Cortex of kidney (tissue), 1 donor: ENCODE results near the gene SCUBE2.

Experiments
- DNase-seq: peaks from one replicate; lab custom pipeline; 2025; lab: John Stamatoyannopoulos, UW

The SCUBE2 gene

GRCh38 chr11:9091044-9091922 lies at the start of gene SCUBE2:
TSS of gene SCUBE2 (minus strand) at chr11:9091599. CDS start at chr11:9091528, 71 bp downstream.
- DNase-seq = no peak

GRCh38 chr11:9141186-9141585 lies 49.8 kb upstream of the SCUBE2 start:
- DNase-seq = no peak

DNA sequence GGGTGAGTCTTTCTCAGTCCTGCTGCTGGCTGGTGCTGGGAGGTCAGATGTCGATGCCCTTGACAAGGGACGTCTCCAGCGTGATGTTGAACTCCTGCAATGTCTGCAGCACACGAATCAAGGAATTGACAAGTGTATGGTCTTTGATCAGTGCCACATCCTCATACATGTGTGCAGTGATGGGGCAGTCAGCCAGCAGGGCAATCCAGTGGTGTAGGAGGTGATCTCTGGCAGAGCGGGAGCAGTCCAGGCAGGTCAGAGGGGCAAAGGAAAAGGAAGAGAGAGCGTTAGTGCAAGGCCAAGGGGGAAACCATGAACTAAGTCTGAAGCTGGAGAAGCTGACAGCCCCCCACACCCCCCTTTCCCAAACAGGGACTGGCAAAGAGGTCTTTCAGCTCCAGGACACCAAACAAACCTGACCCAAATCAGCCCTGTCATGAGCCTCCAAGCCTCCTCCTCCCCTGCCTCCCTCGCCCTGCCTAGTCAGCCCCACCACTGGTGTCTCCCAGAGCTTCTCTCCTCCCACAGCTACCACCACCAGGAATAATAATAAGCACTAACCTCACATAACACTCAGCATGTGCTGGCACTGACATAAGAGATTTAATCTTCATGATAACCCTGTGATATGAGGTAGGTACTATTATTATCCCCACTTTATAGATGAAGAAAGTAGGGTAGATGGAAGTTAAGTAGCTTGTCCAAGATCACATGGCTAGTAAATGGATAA lies 48.4 kb upstream of the SCUBE2 start:
- no peak for DNase-seq

DNA sequence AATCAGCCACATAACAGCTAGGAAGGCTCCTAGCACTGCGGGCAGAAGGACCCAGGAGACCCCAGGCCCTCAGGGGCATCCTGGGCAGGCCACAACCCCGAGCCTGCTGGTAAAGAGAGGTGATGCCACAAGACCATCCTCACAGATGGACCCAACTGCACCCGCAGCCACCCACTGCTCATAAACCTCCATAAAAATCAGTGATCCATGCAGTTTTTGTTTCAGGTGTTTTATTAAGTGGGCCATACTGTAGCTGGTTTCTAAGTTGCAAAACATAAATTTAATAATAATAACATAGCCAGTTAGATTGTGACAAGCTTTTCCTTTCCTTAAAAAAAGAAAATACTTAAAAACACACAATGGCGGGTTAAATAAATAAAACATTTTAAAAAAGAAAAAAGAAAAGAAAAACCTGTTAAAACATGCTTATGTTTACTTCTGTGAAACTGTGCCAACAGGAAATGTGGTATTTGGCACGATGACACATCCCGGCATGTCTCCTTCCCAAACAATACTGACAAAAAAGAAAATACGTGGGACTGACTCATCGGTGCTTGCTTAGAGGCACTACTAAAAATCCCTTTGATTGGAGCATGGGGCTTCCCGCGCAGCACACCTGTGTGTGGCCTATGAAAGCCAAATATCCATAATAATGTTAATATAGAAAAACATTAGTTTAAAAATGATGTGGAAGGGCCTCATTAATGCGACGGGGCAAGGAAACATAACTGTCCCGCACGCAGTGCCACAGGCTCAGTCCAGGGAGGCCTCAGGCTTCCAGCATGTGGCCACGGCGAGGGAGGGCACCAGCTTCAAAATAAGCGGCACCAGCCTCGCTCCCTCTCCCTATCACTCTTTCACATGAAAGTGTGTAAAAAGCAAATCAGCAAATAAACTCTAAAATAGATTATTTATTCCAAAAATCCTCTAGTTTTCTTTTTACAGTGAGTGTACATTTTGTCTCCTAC lies 47.5 kb upstream of the SCUBE2 start:
- no peak for DNase-seq

DNA sequence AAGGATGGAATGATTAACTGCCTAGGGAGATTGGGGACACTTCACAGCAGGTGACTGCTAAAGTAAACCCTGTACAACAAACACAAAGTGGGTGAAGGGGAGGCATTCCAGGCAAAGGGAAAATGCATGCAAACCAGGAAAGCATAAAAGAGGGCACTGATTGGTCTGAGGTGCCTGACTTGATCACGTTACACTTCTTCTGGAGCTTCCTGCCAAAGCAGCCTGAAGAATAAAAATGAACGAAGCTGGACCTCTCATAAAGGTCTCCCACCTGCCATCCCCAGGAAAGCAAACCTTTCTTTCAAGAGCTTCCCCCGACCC lies 46.7 kb upstream of the SCUBE2 start:
- no peak for DNase-seq

GRCh38 chr11:9137293-9138132 lies 46.1 kb upstream of the SCUBE2 start:
- DNase-seq = no peak

- DNase-seq = no peak
These were observed 45.3 kb upstream of the SCUBE2 start for GRCh38 chr11:9136741-9137140.

GRCh38 chr11:9133956-9134355 lies 42.6 kb upstream of the SCUBE2 start:
- DNase-seq = no peak

- no peak for DNase-seq
These were observed 40.9 kb upstream of the SCUBE2 start for GRCh38 chr11:9132203-9132878.

DNA sequence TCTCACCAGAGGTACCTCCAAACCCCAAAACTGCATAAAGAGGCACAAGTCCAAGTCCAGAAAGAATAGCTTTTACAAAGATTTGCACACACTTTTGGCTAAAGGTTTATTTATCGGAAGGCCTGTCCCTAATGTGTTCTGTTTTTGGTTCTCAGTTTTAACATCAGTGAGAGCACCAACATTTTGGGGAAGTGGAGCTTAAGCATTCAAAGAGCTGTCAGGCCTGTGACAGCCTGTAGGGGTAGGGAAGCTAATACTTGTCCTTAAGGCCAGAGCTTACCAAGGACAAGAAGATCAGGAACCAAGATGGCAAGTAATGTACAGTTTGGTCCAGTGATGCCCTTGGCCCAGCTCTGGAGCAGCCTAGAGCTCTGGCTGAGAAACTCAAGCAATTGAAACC lies 38.9 kb upstream of the SCUBE2 start:
- DNase-seq = no peak

DNA sequence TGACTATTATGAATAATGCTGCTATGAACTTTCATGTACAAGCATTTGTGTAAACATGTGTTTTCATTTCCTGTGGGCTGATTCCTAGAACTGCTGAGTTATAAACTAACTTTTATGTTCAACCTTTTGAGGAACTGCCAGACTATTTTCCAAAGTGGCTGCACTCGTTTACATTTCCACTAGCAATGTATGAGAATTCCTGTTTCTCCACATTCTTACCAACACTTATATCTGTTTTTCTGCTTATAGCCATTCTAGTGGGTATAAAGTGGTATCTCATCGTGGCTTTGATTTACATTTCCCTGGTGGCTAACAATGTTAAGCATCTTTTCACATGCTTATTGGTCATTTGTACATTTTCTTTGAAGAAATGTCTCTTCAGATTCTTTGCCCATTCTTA lies 35.2 kb upstream of the SCUBE2 start:
- no peak for DNase-seq

GRCh38 chr11:9125185-9125886 lies 33.9 kb upstream of the SCUBE2 start:
- no peak for DNase-seq

DNA sequence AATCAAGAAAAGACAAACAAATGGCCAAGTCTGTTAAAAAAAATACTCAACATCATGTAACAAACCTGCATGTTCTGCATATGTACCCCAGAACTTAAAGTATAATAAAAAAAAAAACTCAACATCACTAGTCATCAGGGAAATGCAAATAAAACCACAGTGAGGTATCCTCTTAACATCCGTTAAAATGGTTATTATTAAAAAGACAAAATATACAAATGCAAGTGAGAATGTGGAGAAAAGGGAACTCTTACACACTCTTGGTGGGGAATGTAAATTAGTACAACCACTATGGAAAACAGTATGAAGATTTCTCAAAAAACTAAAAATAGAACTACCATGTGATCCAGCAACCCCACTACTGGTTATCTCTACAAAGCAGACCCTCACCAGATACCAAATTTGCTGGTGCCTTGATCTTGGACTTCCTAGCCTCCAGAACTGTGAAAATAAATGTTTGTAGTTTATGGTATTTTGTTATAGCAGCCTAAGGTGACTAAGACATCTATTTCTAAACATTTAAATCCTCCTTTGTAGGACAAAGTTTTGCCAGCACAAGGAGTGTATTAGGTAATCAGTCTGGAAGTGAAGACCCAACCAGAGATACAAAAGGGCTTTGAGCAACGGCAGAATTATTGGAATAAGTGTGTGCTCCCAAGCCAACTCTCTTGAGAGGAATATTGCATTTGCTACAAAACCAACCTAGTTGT lies 32.4 kb upstream of the SCUBE2 start:
- no peak for DNase-seq

GRCh38 chr11:9121469-9121796 lies 30.0 kb upstream of the SCUBE2 start:
- DNase-seq = no peak

- no peak for DNase-seq
These were observed 29.5 kb upstream of the SCUBE2 start for GRCh38 chr11:9120664-9121468.

- DNase-seq = no peak
These were observed 26.9 kb upstream of the SCUBE2 start for GRCh38 chr11:9118277-9118676.

DNA sequence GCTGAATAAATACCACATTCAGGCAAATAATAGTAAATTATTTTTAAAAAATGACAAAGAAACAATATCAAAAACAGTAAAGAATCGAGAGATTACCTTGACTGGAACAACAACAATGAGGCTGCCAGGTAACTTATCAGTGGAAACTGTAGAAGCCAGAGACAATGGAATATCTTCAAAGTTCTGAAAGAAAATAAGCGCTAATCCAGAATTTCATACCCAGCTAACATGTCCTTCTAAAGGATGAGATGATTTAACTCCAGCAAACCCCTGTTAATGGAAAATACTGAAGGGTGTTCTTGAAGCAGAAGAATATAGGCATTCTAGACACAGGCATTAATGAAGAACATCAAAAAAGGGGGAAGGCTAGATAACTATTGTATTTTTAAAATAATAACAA lies 20.7 kb upstream of the SCUBE2 start:
- no peak for DNase-seq

DNA sequence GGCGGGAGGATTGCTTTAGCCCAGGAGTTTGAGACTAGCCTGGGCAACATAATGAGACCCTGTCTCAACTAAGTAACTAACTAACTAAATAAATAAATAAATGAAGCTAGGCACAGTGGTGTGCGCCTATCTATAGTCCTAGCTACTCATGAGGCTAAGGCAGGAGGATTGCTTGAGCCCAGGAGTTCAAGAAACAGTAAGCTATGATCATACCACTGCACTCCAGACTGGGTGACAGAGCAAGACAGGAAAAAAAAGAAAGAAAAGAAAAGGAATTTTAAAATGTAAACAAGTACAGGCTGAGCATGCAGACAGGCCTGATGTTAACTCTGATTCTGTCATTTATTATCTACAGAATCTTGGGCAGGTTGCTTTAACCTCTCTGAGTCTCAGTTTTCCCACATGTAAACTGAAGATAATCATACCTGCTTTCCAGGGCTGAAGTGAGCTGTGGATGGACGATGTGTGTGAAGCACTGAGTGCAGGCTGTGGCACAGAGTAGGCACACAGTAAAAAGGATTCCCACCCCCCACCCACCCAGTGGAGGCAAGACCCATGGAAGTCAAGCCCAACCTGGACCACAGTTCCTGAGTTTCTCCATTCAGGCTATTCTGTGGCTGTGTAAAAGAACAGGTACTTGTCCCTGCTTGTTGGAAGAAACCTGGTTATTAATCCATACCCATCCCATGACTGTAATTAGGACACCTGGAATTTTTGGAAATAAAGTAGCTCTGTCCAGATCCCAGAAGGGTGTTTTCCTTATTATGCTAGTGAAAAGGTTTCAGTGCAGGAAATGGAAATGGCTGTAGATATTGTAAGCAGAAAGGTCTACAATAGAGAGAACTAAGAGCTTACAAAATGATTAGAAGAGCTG lies 18.7 kb upstream of the SCUBE2 start:
- DNase-seq = no peak
